Endometrial microvascular endothelial cells (primary cell): ENCODE data around the gene FMN2. TPM values are rescaled to one million over a fixed set of nuclear protein-coding genes. Genes with fewer than 3 reads are reported as not detected.

ENCODE experiments used
- in situ Hi-C: cut with HindIII; loops from 2 replicates; pipeline ENCODE4 v1.10.0; 2017; ENCODE audit warnings: low sequenced_read_pairs, low pct_unique_long_range_greater_than_20kb; ENCODE audit errors: inconsistent ontology term
- total RNA-seq: library from RNA; depleted of rRNA; stranded (reverse); fragments of >200 nt; gene quantifications from one replicate; pipeline ENCODE4 v1.2.3, GENCODE V29; 2015; ENCODE audit errors: inconsistent ontology term

FMN2 gene
- total RNA-seq: 0.93 TPM

DNA sequence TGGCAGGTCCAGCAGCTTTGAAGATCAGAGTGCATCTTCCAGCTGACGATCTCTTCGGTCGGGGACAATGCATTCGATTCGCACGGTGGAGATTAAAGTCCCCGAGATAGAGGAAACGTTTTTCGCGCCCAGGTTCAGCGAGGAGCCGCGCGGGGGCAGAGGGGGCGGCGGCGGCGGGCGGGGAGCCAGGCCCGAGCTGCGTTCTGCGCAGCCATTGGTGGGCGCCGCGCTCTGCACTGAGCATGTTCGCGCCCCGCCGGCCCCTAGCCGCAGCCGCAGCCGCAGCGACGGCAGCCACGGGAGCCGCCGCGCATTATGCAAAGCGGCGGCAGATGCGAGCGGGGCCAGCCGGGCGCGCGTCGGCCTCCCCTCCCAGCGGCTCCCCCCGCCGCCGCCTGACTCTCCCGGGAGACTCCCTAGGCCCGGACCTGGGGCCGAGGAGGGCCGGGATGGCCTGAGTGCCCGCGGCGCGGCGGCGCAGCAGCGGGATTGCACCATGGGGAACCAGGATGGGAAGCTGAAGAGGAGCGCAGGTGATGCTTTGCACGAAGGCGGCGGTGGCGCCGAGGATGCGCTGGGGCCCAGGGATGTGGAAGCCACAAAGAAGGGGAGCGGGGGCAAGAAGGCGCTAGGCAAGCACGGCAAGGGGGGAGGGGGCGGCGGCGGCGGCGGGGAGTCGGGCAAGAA, at the start of gene FMN2:
Gene FMN2 (plus strand): TSS at position 270 of the 687 bp plus-strand sequence. CDS start 227 bp downstream, at position 497.
- in situ Hi-C loops: no loop called here

DNA sequence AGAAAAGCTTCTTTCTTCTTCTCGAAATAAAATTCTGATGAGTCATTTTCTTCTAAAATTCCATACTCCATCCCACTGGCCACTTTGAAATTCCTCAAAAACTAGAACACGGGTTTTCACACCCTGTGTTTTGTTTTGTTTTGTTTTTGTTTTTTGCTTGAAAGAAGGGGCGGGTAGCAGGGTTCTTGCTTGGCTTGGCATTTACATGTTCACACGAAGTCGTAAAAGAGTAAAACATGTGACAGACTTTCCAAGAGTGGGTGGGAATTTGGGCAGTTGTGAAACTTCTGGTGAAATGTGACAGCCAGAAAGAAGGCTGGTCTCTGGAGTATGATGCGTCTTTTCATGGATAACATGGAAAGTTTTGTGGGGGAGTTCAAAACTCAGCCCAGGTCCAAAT, 47.1 kb upstream of the FMN2 start:
- in situ Hi-C loops: no loop called here

- in situ Hi-C loops: no loop called here
Measured at GRCh38 chr1:240046000-240046399, 45.7 kb upstream of the FMN2 start.

GRCh38 chr1:240054109-240054701, 37.5 kb upstream of the FMN2 start:
- in situ Hi-C loops: no loop called here

- in situ Hi-C loops: no loop called here
Measured at GRCh38 chr1:240055936-240056335, 35.7 kb upstream of the FMN2 start.

- in situ Hi-C loops: no loop called here
Measured at GRCh38 chr1:240056350-240056749, 35.3 kb upstream of the FMN2 start.

DNA sequence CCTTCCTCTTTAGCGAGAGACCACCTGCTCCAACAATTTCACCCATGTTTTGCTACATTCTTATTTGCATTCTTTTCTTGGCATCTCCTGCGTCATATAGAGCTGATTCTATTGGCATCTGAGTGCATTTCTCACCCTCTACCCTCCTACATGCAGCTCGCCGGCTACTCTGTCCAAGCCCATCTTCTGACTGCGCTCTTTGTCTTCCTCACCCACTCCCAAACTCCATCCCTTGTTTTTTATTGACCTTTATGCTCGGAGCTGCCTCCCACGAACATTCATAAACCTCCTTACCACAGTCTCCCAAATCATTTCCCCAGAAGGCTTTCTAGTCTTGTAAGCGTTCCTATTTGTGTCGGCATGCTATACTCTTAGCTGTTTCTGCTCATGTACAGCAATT, 33.6 kb upstream of the FMN2 start:
- in situ Hi-C loops: no loop called here

DNA sequence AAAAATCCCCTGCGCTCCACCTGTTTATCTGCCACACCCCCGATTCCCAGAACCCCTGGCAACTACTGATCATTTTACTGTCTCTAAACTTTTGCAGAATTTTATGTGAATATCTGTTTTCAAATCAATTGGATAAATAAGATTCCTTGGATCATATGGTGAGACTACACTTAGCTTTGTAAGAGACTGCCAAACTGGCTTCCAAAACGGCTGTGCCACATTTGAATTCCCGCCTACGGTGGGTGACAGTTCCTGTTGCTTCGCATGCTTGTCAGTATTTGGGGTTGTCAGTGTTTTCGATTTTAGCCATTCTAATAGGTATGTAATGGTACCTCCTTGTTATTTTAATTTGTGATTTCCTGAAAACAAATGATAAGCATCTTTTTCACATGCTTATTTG, 22.7 kb upstream of the FMN2 start:
- in situ Hi-C loops: no loop called here

DNA sequence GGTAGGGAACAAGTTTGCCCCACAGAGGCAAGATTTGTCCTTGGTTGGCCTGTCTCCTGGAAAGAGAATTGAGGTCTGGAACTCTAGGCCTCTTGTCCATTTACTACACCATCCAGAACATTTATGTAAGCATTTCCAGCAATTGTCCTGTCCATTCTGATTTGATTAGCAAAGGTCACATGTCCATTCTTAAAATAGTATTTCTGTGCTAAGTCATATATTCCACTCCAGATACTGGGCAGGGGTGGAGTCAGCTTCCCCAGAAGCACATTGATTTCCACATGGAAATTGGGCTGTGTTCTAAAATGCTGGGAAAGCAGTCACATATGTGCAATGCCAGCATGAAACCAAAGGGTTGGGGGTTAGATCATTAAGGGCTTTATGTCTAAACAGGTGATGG, 21.5 kb upstream of the FMN2 start:
- in situ Hi-C loops: no loop called here

DNA sequence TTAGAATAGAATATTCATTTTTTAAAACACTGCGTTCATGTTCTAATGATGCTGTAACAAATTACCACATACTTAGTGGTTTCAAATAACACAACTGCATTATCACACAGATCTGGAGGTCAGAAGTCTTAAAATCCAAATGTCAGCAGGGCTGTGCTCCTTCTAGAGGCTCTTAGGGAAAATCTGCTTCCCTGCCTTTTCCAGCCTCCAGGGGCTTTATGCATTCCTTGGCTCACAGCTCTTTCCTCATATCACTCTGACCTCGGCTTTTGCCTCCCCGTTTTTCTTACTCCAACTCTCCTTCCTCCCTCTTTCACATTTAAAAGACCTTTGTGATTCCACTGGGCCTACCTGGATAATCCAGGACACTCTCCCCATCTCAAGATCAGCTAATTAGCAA, 18.6 kb upstream of the FMN2 start:
- in situ Hi-C loops: no loop called here

DNA sequence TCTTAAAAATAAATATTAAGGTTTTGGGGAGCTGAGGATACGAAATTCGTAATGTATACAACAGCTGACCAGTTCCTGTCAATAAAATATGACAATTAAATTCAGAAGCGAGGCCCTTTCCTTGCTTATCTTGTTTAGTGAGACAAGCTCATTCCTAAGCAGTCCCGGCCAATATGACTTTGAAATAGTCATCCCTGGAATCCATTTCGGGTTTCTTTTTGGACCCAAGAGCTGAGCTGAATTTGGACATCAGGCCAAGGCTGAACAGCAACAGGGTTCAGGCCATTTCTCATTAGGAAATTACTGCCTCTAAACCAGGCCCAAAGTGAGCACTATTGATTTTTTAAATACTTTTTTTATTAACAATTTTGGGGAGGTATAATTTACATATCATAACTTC, 17.3 kb upstream of the FMN2 start:
- in situ Hi-C loops: no loop called here

- in situ Hi-C loops: no loop called here
Measured at GRCh38 chr1:240074908-240075307, 16.8 kb upstream of the FMN2 start.

GRCh38 chr1:240084337-240084736, 7.3 kb upstream of the FMN2 start:
- in situ Hi-C loops: no loop called here

- in situ Hi-C loops: no loop called here
Measured at GRCh38 chr1:240084749-240085148, 6.9 kb upstream of the FMN2 start.

GRCh38 chr1:240086726-240087125, 5.0 kb upstream of the FMN2 start:
- in situ Hi-C loops: no loop called here

DNA sequence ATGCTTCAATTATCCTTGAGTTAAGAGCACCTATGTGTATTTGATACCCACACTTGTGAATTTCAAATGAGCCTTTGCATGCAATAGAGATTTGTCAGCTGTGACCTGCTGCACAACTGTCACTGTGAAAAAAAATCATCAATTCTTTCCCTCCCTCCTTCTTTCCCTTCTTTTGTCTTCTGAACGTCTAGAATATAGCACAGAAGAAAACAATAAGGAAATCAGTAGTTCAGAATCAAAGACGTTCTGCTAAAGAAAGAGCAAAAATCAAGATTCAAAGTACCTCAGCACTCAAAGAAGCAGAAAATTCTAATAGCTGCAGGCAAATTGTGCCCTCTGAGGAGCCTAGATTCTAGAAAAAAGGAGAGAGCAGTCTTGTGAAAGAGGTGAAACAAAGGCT, 1.7 kb upstream of the FMN2 start:
- in situ Hi-C loops: no loop called here

GRCh38 chr1:240090957-240091600, 604 bp upstream of the FMN2 start:
- in situ Hi-C loops: no loop called here

DNA sequence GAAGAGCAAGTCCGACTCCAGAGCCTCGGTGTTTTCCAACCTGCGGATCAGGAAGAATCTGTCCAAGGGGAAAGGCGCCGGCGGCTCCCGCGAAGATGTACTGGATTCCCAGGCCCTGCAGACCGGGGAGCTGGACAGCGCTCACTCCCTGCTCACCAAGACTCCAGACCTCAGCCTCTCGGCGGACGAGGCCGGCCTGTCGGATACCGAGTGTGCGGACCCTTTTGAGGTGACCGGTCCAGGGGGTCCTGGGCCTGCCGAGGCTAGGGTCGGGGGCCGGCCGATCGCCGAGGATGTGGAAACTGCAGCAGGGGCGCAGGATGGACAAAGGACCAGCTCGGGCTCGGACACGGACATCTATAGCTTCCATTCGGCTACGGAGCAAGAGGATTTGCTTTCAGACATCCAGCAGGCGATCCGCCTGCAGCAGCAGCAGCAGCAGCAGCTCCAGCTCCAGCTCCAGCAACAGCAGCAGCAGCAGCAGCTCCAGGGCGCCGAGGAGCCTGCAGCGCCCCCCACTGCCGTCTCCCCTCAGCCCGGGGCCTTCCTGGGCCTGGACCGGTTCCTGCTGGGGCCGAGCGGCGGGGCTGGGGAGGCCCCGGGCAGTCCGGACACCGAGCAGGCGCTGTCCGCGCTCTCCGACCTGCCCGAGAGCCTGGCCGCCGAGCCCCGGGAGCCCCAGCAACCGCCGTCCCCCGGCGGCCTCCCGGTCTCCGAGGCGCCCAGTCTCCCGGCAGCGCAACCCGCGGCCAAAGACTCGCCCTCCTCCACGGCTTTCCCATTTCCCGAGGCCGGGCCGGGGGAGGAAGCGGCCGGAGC, 827 bp downstream of the FMN2 start:
- in situ Hi-C loops: no loop called here

DNA sequence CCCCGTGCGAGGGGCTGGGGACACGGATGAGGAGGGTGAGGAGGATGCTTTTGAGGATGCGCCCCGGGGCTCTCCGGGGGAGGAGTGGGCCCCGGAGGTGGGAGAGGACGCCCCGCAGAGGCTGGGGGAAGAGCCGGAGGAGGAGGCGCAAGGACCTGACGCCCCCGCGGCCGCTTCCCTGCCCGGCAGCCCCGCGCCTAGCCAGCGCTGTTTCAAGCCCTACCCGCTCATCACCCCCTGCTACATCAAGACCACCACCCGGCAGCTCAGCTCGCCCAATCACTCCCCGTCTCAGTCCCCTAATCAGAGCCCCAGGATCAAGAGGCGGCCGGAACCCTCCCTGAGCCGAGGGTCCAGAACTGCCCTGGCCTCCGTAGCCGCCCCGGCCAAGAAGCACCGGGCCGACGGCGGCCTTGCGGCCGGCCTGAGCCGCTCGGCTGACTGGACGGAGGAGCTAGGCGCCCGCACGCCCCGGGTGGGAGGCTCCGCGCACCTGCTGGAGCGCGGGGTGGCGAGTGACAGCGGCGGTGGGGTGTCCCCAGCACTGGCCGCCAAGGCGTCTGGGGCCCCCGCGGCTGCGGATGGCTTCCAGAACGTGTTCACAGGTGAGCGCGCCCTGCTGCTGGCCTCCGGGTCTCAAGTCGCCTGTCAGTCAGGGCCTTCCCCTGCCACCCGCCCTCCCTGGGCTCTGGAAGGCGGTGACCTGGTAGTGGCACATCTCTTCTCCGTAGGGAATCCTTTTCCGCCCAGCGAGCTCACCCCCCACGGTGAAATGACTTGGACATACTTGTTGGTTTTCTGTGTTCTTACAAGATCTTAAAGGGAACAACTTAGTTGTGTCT, 1.7 kb downstream of the FMN2 start:
- in situ Hi-C loops: no loop called here
